OCI-LY1 (cell line): Measurements from ENCODE around the gene PTMS.

ENCODE experiments used
- H2AFZ ChIP-seq: fragments of 200-600 bp; sonication (generic), shearing (Covaris generic); 2 replicates; pipeline ENCODE4 v1.6.0; 2014; ENCODE audit warnings: antibody characterized with exemption, mild to moderate bottlenecking, low read length
- H3F3A ChIP-seq: fragments of 200-600 bp; sonication (generic), shearing (Covaris generic); 2 replicates; pipeline ENCODE4 v1.6.0; 2014; ENCODE audit warnings: mild to moderate bottlenecking, antibody characterized with exemption, low read length, moderate library complexity; ENCODE audit not compliant: insufficient read depth
- H3K27ac ChIP-seq: fragments of 200-600 bp; sonication (generic); 2 replicates; pipeline ENCODE4 v1.5.1; 2014; ENCODE audit warnings: low read length, mixed run types, mild to moderate bottlenecking, low read depth; ENCODE audit not compliant: poor library complexity, severe bottlenecking
- H3K27me3 ChIP-seq: fragments of 200-600 bp; sonication (generic); 2 replicates; pipeline ENCODE4 v1.6.0; 2014; ENCODE audit warnings: antibody characterized with exemption, mild to moderate bottlenecking, low read length, moderate library complexity; ENCODE audit not compliant: insufficient read depth
- H3K36me3 ChIP-seq: fragments of 200-600 bp; sonication (generic); 2 replicates; pipeline ENCODE4 v1.6.1; 2014; ENCODE audit warnings: mild to moderate bottlenecking, antibody characterized with exemption, low read length, moderate library complexity, mixed read lengths; ENCODE audit not compliant: insufficient read depth
- H3K4me1 ChIP-seq: fragments of 200-600 bp; sonication (generic); 2 replicates; pipeline ENCODE4 v1.5.1; 2014; ENCODE audit warnings: mild to moderate bottlenecking, low read length, moderate library complexity; ENCODE audit not compliant: insufficient read depth, severe bottlenecking
- H3K4me2 ChIP-seq: fragments of 200-600 bp; sonication (generic), shearing (Covaris generic); 2 replicates; pipeline ENCODE4 v1.6.1; 2014; ENCODE audit warnings: low read length
- H3K4me3 ChIP-seq: fragments of 200-600 bp; sonication (generic); 2 replicates; pipeline ENCODE4 v1.5.1; 2014; ENCODE audit warnings: low read length, low read depth, mild to moderate bottlenecking, mixed read lengths; ENCODE audit not compliant: poor library complexity, severe bottlenecking
- H3K79me2 ChIP-seq: fragments of 200-600 bp; shearing (Covaris generic); 2 replicates; pipeline ENCODE4 v1.6.1; 2016; ENCODE audit warnings: mixed run types, low read length, mixed read lengths; ENCODE audit not compliant: insufficient read depth
- H3K9ac ChIP-seq: fragments of 200-600 bp; sonication (generic), shearing (Covaris generic); 2 replicates; pipeline ENCODE4 v1.6.1; 2014; ENCODE audit warnings: mild to moderate bottlenecking, low read length, mixed read lengths
- H3K9me2 ChIP-seq: fragments of 200-600 bp; sonication (generic), shearing (Covaris generic); 2 replicates; pipeline ENCODE4 v1.6.1; 2014; ENCODE audit warnings: low read depth, mild to moderate bottlenecking, low read length, mixed read lengths
- H3K9me3 ChIP-seq: fragments of 200-600 bp; shearing (Covaris generic); 2 replicates; pipeline ENCODE4 v1.6.1; 2014; ENCODE audit warnings: low read length, mixed read lengths
- H4K20me1 ChIP-seq: fragments of 200-600 bp; sonication (generic), shearing (Covaris generic); 2 replicates; pipeline ENCODE4 v1.6.0; 2016; ENCODE audit warnings: mild to moderate bottlenecking, low read length; ENCODE audit not compliant: insufficient read depth
- CTCF ChIP-seq: fragments of 200-600 bp; sonication (generic), shearing (Covaris generic); IDR thresholded peaks from 2 replicates; pipeline ENCODE4 v1.5.1; 2017; ENCODE audit warnings: mild to moderate bottlenecking, antibody characterized with exemption, low read length, moderate library complexity, mixed read lengths
- EZH2 ChIP-seq: fragments of 200-600 bp; sonication (generic), shearing (Covaris generic); IDR thresholded peaks from 2 replicates; pipeline ENCODE4 v1.8.0; 2017; ENCODE audit warnings: borderline replicate concordance, mixed run types, mild to moderate bottlenecking, antibody characterized with exemption, low read length, moderate library complexity, mixed read lengths

The PTMS gene

DNA sequence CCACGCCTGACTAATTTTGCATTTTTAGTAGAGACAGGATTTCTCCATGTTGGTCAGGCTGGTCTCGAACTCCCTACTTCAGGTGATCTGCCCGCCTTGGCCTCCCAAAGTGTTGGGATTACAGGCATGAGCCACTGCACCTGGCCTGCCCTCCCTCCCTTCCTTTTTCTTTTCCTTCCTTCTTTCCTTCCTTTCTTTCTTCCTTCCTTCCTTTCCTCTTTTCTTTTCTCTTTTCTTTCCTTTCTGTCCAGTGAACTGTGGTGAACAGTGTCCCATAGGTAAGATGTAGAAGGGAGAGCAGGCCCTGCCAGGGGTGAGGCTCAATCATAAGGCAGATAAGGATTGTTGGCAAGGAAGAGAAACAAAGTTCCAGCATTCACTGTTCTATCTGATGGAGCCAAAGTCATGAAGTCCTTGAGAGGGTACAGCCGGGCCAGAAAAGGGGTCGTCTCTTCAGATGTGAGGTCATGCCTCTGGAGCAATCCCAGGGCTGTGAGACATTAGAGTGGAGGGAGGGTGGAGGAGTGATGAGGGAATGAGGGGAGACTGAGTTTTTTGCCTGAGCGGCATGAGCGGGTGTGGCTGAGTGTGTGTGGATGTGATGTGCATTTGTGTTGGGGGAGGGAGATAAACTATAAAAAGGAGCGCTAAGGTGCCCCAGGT, 9.0 kb upstream of the PTMS start:
- H3K9ac ChIP-seq = no peak overlapping the region
- H3K27ac ChIP-seq = no peak overlapping the region
- no peak overlapping the region for H3K4me2 ChIP-seq
- H3K36me3 ChIP-seq = no peaks in the 10 kb centered on the region
- no peaks in the 10 kb centered on the region for H4K20me1 ChIP-seq
- H3K79me2 ChIP-seq = no peaks in the 10 kb centered on the region
- no peaks in the 10 kb centered on the region for H3K9me3 ChIP-seq
- H2AFZ ChIP-seq = no peak overlapping the region
- H3K27me3 ChIP-seq = 0 out of 2 replicates have a peak, but pooled peaks cover 5% of the 10 kb centered on the region
- H3K4me1 ChIP-seq = peaks cover 9% of the 10 kb centered on the region
- H3F3A ChIP-seq = no peaks in the 10 kb centered on the region
- no peak for TF ChIP-seq CTCF
- no peak for TF ChIP-seq EZH2
- no peaks in the 10 kb centered on the region for H3K9me2 ChIP-seq
- H3K4me3 ChIP-seq = no peak overlapping the region

DNA sequence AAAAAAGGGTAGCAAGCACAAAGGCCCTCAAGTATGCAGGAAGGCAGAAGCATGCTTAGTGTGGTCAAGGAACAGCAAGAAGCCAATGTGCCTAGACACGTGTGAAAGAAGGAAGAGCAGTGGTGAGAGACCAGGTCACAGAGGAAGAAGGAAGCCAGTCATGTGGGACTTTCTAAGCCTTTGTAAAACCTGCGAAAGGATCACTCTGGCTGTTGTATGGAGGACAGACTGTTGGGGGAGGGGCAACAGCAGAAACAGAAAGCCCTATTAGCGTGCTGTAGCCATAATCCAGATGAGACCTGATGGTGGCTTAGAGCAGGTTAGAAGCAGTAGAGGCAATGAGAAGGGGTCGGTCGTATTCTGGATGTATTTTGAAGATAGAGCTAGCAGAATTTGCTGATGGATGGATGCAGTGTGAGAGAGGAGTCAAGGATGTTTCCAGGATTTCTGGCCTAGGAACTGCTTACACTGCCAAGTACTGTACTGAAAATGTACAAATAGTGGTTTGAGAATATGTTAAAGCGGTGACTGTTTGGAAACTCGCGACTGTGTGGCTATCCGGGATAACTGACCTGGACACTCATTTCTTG, 7.6 kb upstream of the PTMS start:
- Histone ChIP-seq H3K9me2 (no peaks in the 10 kb centered on the region), H3K9ac (no peak overlapping the region), H3K9me3 (no peaks in the 10 kb centered on the region), H3K36me3 (no peaks in the 10 kb centered on the region), H3K4me3 (no peak overlapping the region), H4K20me1 (no peaks in the 10 kb centered on the region), H3F3A (no peaks in the 10 kb centered on the region), H3K27ac (no peak overlapping the region), H3K4me1 (peaks cover 5% of the 10 kb centered on the region), H3K4me2 (no peak overlapping the region), H3K79me2 (no peaks in the 10 kb centered on the region), H2AFZ (no peak overlapping the region), H3K27me3 (0 out of 2 replicates have a peak, but pooled peaks cover 5% of the 10 kb centered on the region)
- TF ChIP-seq CTCF = no peak
- no peak for TF ChIP-seq EZH2

- H3F3A ChIP-seq = no peaks in the 10 kb centered on the region
- H2AFZ ChIP-seq = no peak overlapping the region
- no peaks in the 10 kb centered on the region for H3K36me3 ChIP-seq
- H3K27me3 ChIP-seq = 0 out of 2 replicates have a peak, but pooled peaks cover 5% of the 10 kb centered on the region
- H3K79me2 ChIP-seq = no peaks in the 10 kb centered on the region
- no peaks in the 10 kb centered on the region for H4K20me1 ChIP-seq
- H3K9me3 ChIP-seq = no peaks in the 10 kb centered on the region
- peaks cover 14% of the 10 kb centered on the region for H3K4me1 ChIP-seq
- no peak overlapping the region for H3K4me3 ChIP-seq
- H3K4me2 ChIP-seq = no peak overlapping the region
- H3K9me2 ChIP-seq = no peaks in the 10 kb centered on the region
- H3K9ac ChIP-seq = no peak overlapping the region
- no peak overlapping the region for H3K27ac ChIP-seq
- TF ChIP-seq EZH2 (no peak), CTCF (no peak)
Measured at GRCh38 chr12:6759741-6760140, 6.4 kb upstream of the PTMS start.
